Loucy (cell line): Measurements from ENCODE around the gene RPH3AL.
"Not testable (repeated sequence)": the region's sequence is repeated elsewhere in the genome, so short reads cannot be mapped to it uniquely, and the experiment has no call there.

ENCODE experiments used
- H2AFZ ChIP-seq: fragments of 200-600 bp; sonication (generic); 2 replicates; pipeline ENCODE4 v1.6.0; 2016; ENCODE audit warnings: antibody characterized with exemption, mild to moderate bottlenecking, low read length, moderate library complexity
- H3F3A ChIP-seq: fragments of 200-600 bp; 2 replicates; pipeline ENCODE4 v1.6.0; 2016; ENCODE audit warnings: antibody characterized with exemption, low read depth, mild to moderate bottlenecking
- H3K27me3 ChIP-seq: fragments of 200-600 bp; sonication (generic); 2 replicates; pipeline ENCODE4 v1.6.1; 2014; ENCODE audit warnings: low read length, mild to moderate bottlenecking; ENCODE audit not compliant: insufficient read depth, poor library complexity, severe bottlenecking
- H3K36me3 ChIP-seq: fragments of 200-600 bp; sonication (generic); 2 replicates; pipeline ENCODE4 v1.6.1; 2016; ENCODE audit warnings: low read length; ENCODE audit not compliant: insufficient read depth
- H3K4me1 ChIP-seq: fragments of 200-600 bp; sonication (generic); 2 replicates; pipeline ENCODE4 v1.5.1; 2014; ENCODE audit warnings: low read length, mild to moderate bottlenecking; ENCODE audit not compliant: insufficient read depth, poor library complexity, severe bottlenecking
- H3K4me2 ChIP-seq: fragments of 200-600 bp; sonication (generic); 2 replicates; pipeline ENCODE4 v1.6.0; 2014; ENCODE audit warnings: antibody characterized with exemption, low read length, low read depth, mild to moderate bottlenecking; ENCODE audit not compliant: poor library complexity, severe bottlenecking
- H3K4me3 ChIP-seq: fragments of 200-600 bp; sonication (generic); 2 replicates; pipeline ENCODE4 v1.5.1; 2014; ENCODE audit warnings: low read length, mild to moderate bottlenecking, mixed read lengths; ENCODE audit not compliant: poor library complexity, severe bottlenecking
- H3K79me2 ChIP-seq: fragments of 200-600 bp; sonication (generic); 2 replicates; pipeline ENCODE4 v1.6.1; 2014; ENCODE audit warnings: low read length; ENCODE audit not compliant: insufficient read depth
- H3K9ac ChIP-seq: fragments of 200-600 bp; sonication (generic); 2 replicates; pipeline ENCODE4 v1.6.0; 2014; ENCODE audit warnings: mild to moderate bottlenecking, low read depth, low read length, moderate library complexity; ENCODE audit not compliant: poor library complexity, severe bottlenecking
- H3K9me2 ChIP-seq: fragments of 200-600 bp; sonication (generic); replicated peaks from 2 replicates; pipeline ENCODE4 v1.6.1; 2016; ENCODE audit warnings: low read depth, low read length, mixed read lengths
- H3K9me3 ChIP-seq: fragments of 200-600 bp; sonication (generic); 2 replicates; pipeline ENCODE4 v1.6.1; 2014; ENCODE audit warnings: mild to moderate bottlenecking, antibody characterized with exemption, low read length, low read depth; ENCODE audit not compliant: insufficient read depth
- H4K20me1 ChIP-seq: fragments of 200-600 bp; sonication (generic); 2 replicates; pipeline ENCODE4 v1.6.0; 2014; ENCODE audit warnings: antibody characterized with exemption, low read length, mild to moderate bottlenecking; ENCODE audit not compliant: insufficient read depth, poor library complexity, severe bottlenecking
- EZH2phosphoT487 ChIP-seq: fragments of 200-600 bp; IDR thresholded peaks from 2 replicates; pipeline ENCODE4 v1.6.1; 2018; ENCODE audit warnings: antibody characterized with exemption, mild to moderate bottlenecking, moderate library complexity, borderline replicate concordance
- TF ChIP-seq, protein P1 (sequence below): fragments of 200-600 bp; sonication (generic); conservative IDR thresholded peaks from 2 replicates; pipeline ENCODE4 v1.5.1; 2014; ENCODE audit warnings: mild to moderate bottlenecking, antibody characterized with exemption, low read length

RPH3AL gene

DNA sequence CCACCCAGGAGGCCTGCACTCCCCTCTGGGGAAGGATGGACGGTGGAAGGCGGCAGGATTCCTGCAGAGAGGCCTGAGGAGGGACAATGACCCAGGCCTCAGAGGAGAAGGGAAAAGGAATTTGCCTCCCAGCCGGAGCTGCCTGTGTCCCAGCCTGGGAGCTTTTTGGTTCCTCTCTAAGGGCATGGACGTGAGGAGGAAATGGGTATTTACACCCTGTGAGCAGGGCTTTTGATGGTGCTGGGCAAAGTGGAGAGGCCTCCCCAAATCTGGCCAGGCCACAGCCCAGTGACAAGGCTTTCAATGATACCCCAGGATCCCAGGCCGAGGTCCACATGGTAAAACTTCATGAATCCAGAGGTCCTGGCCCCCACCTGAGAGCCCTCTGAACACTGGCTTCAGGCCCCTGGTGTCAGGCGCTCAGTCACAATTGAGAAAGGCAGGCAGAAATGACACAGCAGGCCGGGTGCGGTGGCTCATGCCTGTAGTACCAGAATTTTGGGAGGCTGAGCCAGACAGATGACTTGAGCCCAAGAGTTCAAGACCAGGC, 115.1 kb downstream of the RPH3AL start:
- TF ChIP-seq EZH2phosphoT487: no peak
- TF ChIP-seq, protein P1, sequence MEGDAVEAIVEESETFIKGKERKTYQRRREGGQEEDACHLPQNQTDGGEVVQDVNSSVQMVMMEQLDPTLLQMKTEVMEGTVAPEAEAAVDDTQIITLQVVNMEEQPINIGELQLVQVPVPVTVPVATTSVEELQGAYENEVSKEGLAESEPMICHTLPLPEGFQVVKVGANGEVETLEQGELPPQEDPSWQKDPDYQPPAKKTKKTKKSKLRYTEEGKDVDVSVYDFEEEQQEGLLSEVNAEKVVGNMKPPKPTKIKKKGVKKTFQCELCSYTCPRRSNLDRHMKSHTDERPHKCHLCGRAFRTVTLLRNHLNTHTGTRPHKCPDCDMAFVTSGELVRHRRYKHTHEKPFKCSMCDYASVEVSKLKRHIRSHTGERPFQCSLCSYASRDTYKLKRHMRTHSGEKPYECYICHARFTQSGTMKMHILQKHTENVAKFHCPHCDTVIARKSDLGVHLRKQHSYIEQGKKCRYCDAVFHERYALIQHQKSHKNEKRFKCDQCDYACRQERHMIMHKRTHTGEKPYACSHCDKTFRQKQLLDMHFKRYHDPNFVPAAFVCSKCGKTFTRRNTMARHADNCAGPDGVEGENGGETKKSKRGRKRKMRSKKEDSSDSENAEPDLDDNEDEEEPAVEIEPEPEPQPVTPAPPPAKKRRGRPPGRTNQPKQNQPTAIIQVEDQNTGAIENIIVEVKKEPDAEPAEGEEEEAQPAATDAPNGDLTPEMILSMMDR: no peak
- Histone ChIP-seq H2AFZ (no peak overlapping the region), H3K4me1 (no peaks in the 10 kb centered on the region), H3K9me3 (peaks cover 4% of the 10 kb centered on the region; the same call in 1 of the 2 replicates), H3K4me3 (no peak overlapping the region), H3F3A (peaks cover 8% of the 10 kb centered on the region; the same call in 1 of the 2 replicates), H3K36me3 (no peaks in the 10 kb centered on the region), H3K9me2 (no peaks in the 10 kb centered on the region), H4K20me1 (no peaks in the 10 kb centered on the region), H3K27me3 (no peaks in the 10 kb centered on the region), H3K79me2 (no peaks in the 10 kb centered on the region), H3K9ac (no peak overlapping the region), H3K4me2 (no peak overlapping the region)

- no peak for TF ChIP-seq EZH2phosphoT487
- TF ChIP-seq, protein P1: no peak
- Histone ChIP-seq H2AFZ (no peak overlapping the region), H3K4me1 (no peaks in the 10 kb centered on the region), H3K27me3 (no peaks in the 10 kb centered on the region), H3K9me2 (no peaks in the 10 kb centered on the region), H3K9me3 (peaks cover 4% of the 10 kb centered on the region; the same call in 1 of the 2 replicates), H3K4me3 (no peak overlapping the region), H3K79me2 (no peaks in the 10 kb centered on the region), H4K20me1 (no peaks in the 10 kb centered on the region), H3K36me3 (no peaks in the 10 kb centered on the region), H3K9ac (no peak overlapping the region), H3K4me2 (no peak overlapping the region), H3F3A (peaks cover 5% of the 10 kb centered on the region; the same call in 1 of the 2 replicates)
Observed at GRCh38 chr17:236641-237405, 115.8 kb downstream of the RPH3AL start.

GRCh38 chr17:235831-236640, 116.6 kb downstream of the RPH3AL start:
- TF ChIP-seq EZH2phosphoT487: no peak
- TF ChIP-seq, protein P1: no peak
- no peak overlapping the region for H2AFZ ChIP-seq
- no peak overlapping the region for H3K4me3 ChIP-seq
- no peaks in the 10 kb centered on the region for H3K9me2 ChIP-seq
- H3K27me3 ChIP-seq: no peaks in the 10 kb centered on the region
- H3F3A ChIP-seq: no peaks in the 10 kb centered on the region
- no peak overlapping the region for H3K9ac ChIP-seq
- H3K79me2 ChIP-seq: no peaks in the 10 kb centered on the region
- peaks cover 4% of the 10 kb centered on the region; the same call in 1 of the 2 replicates for H3K9me3 ChIP-seq
- H3K36me3 ChIP-seq: no peaks in the 10 kb centered on the region
- H3K4me1 ChIP-seq: no peaks in the 10 kb centered on the region
- H4K20me1 ChIP-seq: no peaks in the 10 kb centered on the region
- no peak overlapping the region for H3K4me2 ChIP-seq

GRCh38 chr17:234994-235830, 117.4 kb downstream of the RPH3AL start:
- H3K36me3 ChIP-seq, H2AFZ ChIP-seq, H3K4me3 ChIP-seq, H3K4me1 ChIP-seq, H3F3A ChIP-seq, H3K27me3 ChIP-seq, H3K4me2 ChIP-seq, H3K9ac ChIP-seq, H4K20me1 ChIP-seq, H3K9me3 ChIP-seq, H3K9me2 ChIP-seq, H3K79me2 ChIP-seq: not testable (repeated sequence)
